Cardiac fibroblast (primary cell): ENCODE data around the gene USH1G.

Experiments
- DNase-seq, 2 donors: peaks; one replicate each; pipeline versions ENCODE4 v3.0.0 to v3.0.0-alpha.2; 2010; ENCODE audit warnings: low read depth in 2 of 2
- H3K4me3 ChIP-seq, 2 donors: replicated peaks in 1 of 2; 1 replicate in 1 of 2; 2 replicates in 1 of 2; pipeline ENCODE4 v1.5.1; 2011; ENCODE audit warnings: low read depth in 2 of 2, low read length in 2 of 2, mild to moderate bottlenecking in 2 of 2, moderate library complexity in 1 of 2
- CTCF ChIP-seq: IDR thresholded peaks from one replicate; pipeline ENCODE4 v1.5.1; 2011; ENCODE audit warnings: low read depth, mild to moderate bottlenecking, low read length, inconsistent platforms

Gene USH1G

GRCh38 chr17:74952431-74953133 is 29.5 kb upstream of the USH1G start:
- DNase-seq: no peak
- no peak for TF ChIP-seq CTCF
- no peak overlapping the region for H3K4me3 ChIP-seq

GRCh38 chr17:74951680-74952421 is 28.8 kb upstream of the USH1G start:
- no peak for TF ChIP-seq CTCF
- H3K4me3 ChIP-seq: no peak overlapping the region
- no peak for DNase-seq

GRCh38 chr17:74951065-74951464 is 28.0 kb upstream of the USH1G start:
- H3K4me3 ChIP-seq: no peak overlapping the region
- TF ChIP-seq CTCF: no peak
- no peak for DNase-seq

GRCh38 chr17:74950207-74950606 is 27.2 kb upstream of the USH1G start:
- no peak for TF ChIP-seq CTCF
- no peak for DNase-seq
- H3K4me3 ChIP-seq: no peak overlapping the region

DNA sequence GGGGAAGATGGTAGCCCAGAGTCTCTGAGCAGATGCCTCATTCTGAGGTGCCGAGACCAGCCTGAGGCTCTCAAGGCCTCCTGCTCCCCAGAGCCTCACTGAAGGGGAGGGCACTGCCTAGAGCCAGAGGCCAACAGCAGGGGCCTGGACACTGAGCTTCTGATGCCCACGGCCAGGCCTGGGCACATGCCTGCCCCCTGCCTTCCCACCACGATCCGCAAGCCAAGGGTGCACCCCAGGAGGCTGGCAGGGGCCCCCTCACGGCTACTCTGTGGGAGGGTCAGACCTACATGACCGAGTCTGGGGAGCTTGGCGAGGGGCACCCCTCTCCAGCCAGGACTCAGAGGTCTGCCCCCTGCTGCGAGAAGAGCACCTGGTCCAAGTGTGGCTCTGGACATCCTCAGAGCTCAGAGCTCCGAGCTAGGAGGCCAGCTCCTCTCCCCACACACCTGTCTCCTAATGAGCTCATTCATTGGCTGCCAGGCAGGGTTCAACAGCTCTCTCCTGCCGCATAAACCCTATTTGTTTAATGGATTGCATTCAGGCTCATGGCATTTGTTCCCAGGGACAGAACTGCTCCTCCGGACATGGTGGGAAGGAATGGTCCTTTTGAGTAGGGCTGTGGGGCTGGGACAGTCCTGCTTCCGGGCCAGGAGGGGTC is 26.5 kb upstream of the USH1G start:
- no peak overlapping the region for H3K4me3 ChIP-seq
- TF ChIP-seq CTCF: no peak
- no peak for DNase-seq

DNA sequence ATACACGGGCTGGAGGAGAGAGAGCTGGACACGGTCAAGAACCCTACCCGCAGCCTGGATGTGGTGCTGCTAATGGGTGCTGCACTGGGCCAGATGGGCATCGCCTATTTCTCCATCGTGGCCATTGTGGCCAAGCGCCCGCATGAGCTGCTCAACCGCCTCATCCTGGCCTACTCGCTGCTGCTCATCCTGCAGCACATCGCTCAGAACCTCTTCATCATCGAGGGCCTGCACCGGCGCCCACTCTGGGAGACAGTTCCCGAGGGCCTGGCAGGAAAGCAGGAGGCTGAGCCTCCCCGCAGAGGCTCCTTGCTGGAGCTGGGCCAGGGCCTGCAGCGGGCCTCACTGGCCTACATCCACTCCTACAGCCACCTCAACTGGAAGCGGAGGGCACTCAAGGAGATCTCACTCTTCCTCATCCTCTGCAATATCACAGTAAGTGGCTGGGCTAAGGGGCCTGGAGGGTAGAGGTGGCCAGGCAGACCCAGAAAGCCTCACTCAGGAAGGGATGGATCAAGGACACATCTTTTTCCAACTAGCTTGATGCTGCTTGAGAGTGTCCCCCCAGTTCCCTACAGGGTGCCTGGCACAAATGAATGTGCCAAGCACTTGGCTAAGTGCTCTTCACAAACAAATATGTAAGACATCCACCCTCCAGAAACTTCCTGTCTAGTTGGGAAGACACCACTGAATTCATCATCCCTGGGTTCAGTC is 24.1 kb upstream of the USH1G start:
- no peak for TF ChIP-seq CTCF
- no peak for DNase-seq
- H3K4me3 ChIP-seq: no peak overlapping the region
